ENCODE data around the gene THOC3. TPM values are rescaled to one million over a fixed set of nuclear protein-coding genes. Genes with fewer than 3 reads are reported as not detected.
"Not testable (repeated sequence)": the region's sequence is repeated elsewhere in the genome, so short reads cannot be mapped to it uniquely, and the experiment has no call there.

Gene THOC3
- total RNA-seq, 1 donor from 2014 or later: 60.7 TPM

DNA sequence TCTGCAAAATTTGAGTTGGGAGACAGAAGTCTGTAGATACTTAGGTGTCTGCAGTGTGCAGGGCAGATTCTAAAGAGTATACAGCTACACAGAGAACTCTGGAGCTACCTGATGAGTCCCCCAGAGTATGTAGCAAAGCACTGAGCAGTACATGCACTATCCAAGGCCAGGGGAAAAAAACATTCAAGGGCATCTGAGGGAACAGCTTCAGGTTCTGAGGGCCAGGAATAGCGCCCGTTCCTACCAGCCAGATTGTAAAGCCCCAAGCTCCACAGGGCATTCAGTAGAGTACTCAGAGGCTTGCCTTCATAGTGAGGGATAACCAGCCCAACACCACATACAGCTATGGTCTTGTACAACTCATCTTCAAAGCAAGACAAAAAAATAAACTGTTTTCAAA is 27.5 kb downstream of the THOC3 start:
- not testable (repeated sequence) for DNase-seq (ENCODE audit: low read depth, low spot score)

DNA sequence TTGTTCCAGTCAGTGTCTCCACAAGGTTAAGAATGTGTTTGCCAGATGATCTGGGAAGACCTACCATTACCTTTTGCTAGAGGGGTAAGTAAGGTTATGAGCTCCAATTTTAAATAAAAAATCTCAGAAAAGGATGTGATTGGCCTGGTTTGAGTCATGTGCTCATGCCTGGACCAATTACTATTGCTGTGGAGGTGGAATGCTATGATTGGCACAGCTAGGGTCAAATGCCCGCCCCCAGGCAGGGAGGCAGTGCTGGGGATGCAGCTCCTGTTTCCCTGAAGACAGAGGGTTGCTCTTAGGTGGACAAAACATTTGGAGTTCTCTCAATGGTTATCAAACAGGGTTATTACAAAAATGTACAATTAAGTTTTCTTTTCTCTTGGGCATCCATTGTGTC is 29.6 kb downstream of the THOC3 start:
- not testable (repeated sequence) for DNase-seq (ENCODE audit: low read depth, low spot score)

- DNase-seq (ENCODE audit: low read depth, low spot score): not testable (repeated sequence)
Measured at GRCh38 chr5:175928752-175929151, 39.4 kb downstream of the THOC3 start.

DNA sequence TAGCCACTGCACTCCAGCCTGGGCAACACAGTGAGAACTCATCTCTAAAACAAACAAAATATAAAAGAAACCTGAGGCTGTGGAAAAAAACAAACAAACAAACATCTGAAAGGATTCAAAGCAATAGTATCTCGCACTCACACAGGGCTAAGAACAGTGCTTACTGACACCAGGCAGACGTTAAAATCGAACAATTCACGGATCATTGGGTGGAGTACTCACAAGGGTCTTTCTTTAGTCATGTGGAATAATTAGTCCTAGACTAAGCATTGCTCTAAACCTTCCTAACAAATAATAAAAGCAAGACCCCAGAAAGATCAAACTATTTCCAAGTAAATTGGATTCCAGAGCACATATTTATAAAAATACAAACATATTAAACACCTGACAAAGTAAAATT is 43.0 kb downstream of the THOC3 start:
- not testable (repeated sequence) for DNase-seq (ENCODE audit: low read depth, low spot score)

- no peak for DNase-seq (ENCODE audit: low read depth, low spot score)
Measured at GRCh38 chr5:175922192-175922885, 45.8 kb downstream of the THOC3 start.

GRCh38 chr5:175921061-175921730 is 46.9 kb downstream of the THOC3 start:
- DNase-seq (ENCODE audit: low read depth, low spot score): no peak

DNA sequence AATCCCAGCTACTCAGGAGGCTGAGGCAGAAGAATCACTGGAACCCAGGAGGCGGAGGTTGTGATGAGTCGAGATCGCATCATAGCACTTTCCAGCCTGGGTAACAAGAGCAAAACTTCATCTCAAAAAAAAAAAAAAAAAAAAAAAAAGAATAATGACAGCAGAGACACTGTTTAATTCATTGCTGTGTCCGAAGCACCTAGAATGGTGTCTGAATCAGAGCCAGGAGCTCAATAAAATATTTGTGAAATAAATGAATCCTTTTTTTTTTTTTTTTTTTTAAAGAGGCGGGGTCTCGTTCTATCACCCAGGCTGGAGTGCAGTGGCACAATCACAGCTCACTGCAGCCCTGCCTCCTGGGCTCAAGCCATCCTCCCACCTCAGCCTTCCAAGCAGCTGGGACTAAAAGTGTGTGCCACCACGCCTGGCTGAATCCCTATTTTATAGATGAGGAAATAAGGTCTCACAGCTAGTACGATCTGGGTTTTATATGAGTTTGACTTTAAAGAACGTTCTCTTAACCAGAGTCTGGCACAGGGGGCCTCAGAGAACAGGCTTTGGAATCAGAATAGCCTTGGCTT is 47.8 kb downstream of the THOC3 start:
- DNase-seq (ENCODE audit: low read depth, low spot score): no peak

DNA sequence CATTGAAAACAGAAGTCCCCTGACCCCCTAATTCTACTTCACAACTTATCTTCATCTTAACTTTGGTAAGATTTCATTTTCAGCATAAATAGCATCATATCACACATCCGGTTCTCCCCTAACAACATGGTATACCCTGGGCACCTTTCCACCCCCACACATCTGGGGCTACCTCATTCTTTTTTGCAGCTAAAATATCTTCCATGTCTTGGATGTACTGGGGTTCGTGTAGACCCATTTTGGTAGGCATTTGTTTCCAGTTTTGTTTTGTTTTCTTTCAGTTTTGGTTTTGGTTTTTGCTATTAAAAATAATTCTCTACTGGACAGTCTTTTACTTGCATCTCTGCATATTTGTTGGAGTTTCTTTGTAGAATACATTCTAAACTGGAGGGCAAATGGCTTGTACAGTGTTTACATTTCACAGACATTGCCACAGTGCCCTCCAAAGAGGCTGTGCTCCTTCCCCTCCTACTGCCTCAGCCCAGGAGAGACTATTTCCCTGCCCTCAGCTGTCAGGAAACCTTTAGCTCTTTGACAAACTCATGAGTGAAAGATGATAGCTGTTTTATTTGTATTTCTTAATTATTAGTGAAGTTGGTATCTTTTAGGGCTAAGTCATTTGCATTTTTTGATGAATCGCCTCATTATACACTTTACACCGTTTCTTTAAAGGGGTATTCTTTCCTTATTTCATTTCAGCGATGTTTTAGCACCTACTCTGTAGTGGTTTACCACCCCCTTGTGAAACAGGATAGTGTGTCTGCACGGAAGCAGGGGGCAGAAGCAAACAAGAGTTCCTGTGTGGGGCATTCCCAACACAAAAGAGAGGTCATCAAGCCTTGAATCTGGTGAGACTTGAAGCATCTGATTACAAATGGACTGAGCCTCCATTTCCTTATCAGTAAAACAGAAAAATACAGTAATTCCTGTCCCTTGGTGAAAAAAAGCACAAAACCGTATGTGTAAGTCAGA is 52.8 kb downstream of the THOC3 start:
- DNase-seq (ENCODE audit: low read depth, low spot score): not testable (repeated sequence)

- not testable (repeated sequence) for DNase-seq (ENCODE audit: low read depth, low spot score)
Measured at GRCh38 chr5:175913835-175914672, 54.1 kb downstream of the THOC3 start.

DNA sequence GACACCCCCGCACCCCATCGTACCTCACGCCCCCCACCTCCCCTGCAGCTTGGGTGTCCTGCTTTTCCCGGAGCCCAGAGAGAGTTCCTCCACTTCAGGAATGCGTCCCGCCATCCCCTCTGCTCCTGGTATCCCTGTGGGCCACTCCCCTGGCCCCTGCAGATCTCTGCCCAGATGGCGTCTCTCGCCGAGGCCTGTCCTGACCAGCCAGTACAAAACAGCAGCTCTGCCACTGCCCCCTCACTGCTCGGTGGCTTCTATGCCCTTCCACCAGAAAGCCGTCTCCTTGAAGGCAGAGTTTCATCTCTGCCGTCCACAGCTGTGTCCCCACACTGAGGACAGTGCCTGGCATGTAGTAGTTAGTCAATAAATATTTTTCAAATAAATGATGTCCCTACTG is 58.0 kb downstream of the THOC3 start:
- not testable (repeated sequence) for DNase-seq (ENCODE audit: low read depth, low spot score)

Other genes with a start within 250 kb of the THOC3 start
- gene CPLX2, start 96.7 kb downstream of the THOC3 start, total RNA-seq: not detected in 2 replicates